ENCODE results near the gene LMAN2. TPM values are rescaled to one million over a fixed set of nuclear protein-coding genes. Genes with fewer than 3 reads are reported as not detected.

LMAN2 gene
- total RNA-seq, 4 donors from 2014 or later, result 236 to 322 (median 293) TPM

DNA sequence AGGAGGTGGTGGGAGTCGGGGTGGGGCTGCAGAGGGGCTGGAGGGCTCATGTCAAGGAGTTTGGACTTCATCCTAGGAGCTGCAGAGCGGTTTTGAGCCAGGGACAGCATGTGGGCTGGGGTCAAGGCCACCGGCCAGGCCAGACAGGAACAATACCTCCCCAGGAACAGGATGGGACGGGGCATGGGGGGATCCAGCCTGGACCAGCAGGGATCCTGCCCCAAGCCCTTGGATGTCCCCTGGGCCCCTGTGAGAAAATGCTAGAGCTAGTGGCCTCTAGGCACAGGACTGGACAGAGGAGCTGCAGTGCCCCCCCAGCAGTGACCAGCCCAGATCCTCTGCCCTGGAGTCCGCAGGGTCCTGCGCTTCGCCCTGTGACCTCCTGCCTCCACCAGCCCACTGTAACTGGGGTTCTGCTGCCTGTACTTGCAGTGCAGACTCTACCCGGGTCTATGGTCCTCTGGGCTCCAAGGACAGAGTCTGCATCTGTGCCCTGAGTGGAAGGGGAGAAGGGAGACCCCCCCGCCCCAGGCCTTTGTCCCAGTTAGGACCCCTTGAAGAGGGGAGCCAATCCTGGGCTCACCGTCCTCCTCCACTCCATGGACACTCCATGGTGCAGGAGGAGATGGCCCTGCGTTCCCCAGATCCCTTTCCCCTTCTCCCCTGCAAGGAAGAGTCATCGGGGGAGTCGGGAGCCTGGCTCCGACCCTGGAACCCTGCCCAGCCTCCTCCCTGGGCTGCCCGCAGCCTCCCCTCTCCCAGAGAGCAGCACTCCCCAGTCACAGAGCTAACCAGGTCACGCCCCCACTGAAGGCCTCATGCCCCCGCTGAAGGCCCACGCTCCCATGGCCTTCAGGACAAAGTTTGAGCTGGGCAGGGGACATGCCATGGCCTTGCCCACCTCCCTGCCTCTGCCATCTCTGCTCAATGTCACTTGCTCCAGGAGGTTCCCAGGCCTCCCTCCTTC is 36.8 kb downstream of the LMAN2 start:
- in situ Hi-C loops (cut with MboI; ENCODE audit: low pct_ligation_motif_present in 1 of 4, low pct_unique_long_range_greater_than_20kb in 1 of 4, low sequenced_read_pairs in 3 of 4), result loop anchor here in 1 of 4 donors (25.0 kb wide), 1 partner anchor 148 kb away; the partner anchor contains the start of gene DBN1
- intact Hi-C loops (cut with DNase I; ENCODE audit: low total_unique reads), result loop anchor here (2.0 to 10.0 kb wide), 2 partner anchors 78 to 140 kb away; no protein-coding TSS in a partner anchor
- Histone ChIP-seq H3K4me1 (peaks cover 20 to 31% (median 27%) of the 10 kb centered on the region in 4 donors), H3K4me3 (no peak overlapping the region), H3K36me3 (no peaks in the 10 kb centered on the region), H3K27ac (no peak overlapping the region), H3K27me3 (no peaks in the 10 kb centered on the region), H3K9me3 (no peaks in the 10 kb centered on the region)
- no peak for TF ChIP-seq CTCF (IDR thresholded peaks at IDR 0.05)
- no peak for DNase-seq
- 94 to 100% methylated on average over 3 to 18 of the region's 18 CpGs for WGBS, 2 donors (ENCODE audit: low coverage in 1 of 2)

DNA sequence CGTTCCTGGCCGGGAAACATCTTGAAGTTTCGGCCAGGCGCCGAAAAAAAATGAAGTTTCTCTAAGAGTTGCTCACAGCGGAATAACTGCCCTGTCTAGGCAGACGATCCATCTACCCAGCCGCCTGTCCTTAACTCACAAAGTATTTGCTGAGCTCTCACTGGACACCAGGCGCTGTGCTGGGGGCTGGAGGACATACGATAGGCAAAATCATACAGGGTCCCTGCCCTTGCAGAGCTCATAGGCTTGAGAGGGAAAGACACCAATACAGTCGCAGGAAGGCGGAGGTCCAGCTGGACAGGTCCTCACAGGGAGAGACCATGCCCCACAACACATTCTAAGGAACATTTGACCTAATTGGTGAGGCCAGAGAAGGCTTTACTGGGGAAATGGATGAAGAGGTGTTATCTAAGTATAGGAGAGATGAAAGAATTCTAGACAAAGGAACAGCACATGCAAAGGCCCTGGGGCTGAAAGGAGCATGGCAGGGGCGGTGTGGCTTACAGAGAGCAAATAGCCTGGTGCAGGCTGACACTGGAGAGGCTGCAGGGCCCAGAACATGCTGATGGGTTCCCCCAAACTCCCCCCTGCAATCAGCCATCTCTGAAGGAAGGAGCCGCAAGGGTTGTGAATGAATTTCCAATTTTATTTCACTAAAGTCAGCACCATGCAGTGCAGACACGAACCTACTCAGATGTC is 37.8 kb downstream of the LMAN2 start:
- intact Hi-C loops (cut with DNase I; ENCODE audit: low total_unique reads), result loop anchor here (2.0 to 10.0 kb wide), 2 partner anchors 77 to 141 kb away; no protein-coding TSS in a partner anchor
- TF ChIP-seq CTCF (IDR thresholded peaks at IDR 0.05) (no peak), EP300 (IDR thresholded peaks at IDR 0.05; ENCODE audit: low read depth) (no peak), POLR2AphosphoS5 (IDR thresholded peaks at IDR 0.05) (no peak), POLR2A (IDR thresholded peaks at IDR 0.05) (no peak)

DNA sequence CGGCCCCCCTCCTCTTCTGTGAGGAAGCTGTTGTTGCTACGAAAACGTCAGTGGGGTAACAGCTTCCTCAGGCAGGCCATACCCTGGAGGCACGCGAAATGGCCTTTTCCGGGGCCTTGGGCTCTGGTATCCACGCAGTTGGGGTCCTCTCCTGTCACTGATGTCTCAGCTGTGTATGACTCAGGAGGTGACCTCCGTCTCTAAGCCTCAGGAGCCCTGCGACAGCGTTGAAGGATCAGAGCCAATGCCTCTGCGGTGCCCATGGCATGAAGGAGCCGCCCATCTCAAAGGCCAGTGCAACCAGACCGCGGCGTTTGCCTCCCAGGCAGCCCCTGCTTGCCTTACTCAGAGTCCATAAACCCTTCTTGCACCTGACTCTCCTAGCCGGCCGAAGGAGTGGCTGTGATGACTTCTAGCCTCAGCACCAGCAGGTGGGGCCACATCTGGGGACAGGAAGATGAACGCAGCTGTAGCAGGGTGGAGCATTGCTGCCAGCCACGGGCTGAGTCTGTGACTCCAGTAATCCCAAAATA is 38.8 kb downstream of the LMAN2 start:
- peak overlapping the region in 3 of 4 donors; percentile 30 to 43 (median 39) for H3K27ac ChIP-seq

More for the DNA sequence above, 37.8 kb downstream of the LMAN2 start:
- Histone ChIP-seq H3K27me3 (no peaks in the 10 kb centered on the region), H3K4me1 (peaks cover 20 to 35% (median 27%) of the 10 kb centered on the region in 4 donors), H3K36me3 (no peaks in the 10 kb centered on the region), H3K4me3 (no peak overlapping the region), H3K9me3 (no peaks in the 10 kb centered on the region), H3K27ac (no peak overlapping the region)
- in situ Hi-C loops (cut with MboI; ENCODE audit: low pct_ligation_motif_present in 1 of 4, low pct_unique_long_range_greater_than_20kb in 1 of 4, low sequenced_read_pairs in 3 of 4), result loop anchor here in 1 of 4 donors (25.0 kb wide), 1 partner anchor 149 kb away; the partner anchor contains the start of gene DBN1
- WGBS, 2 donors (ENCODE audit: low coverage in 1 of 2), result 88 to 100% methylated on average over 2 to 15 of the region's 15 CpGs
- no peak for DNase-seq

More for the DNA sequence above, 38.8 kb downstream of the LMAN2 start:
- H3K27me3 ChIP-seq, result no peaks in the 10 kb centered on the region
- in situ Hi-C loops (cut with MboI; ENCODE audit: low pct_ligation_motif_present in 1 of 4, low pct_unique_long_range_greater_than_20kb in 1 of 4, low sequenced_read_pairs in 3 of 4), result loop anchor here in 1 of 4 donors (25.0 kb wide), 1 partner anchor 150 kb away; the partner anchor contains the start of gene DBN1
- intact Hi-C loops (cut with DNase I; ENCODE audit: low total_unique reads), result loop anchor here (10.0 kb wide), 1 partner anchor 142 kb away; no protein-coding TSS in a partner anchor
- DNase-seq, result peak; percentile 54
- H3K9me3 ChIP-seq, result no peaks in the 10 kb centered on the region
- WGBS, 2 donors (ENCODE audit: low coverage in 1 of 2), result 5 to 9% methylated on average over 4 to 18 of the region's 19 CpGs
- H3K36me3 ChIP-seq, result no peaks in the 10 kb centered on the region
- H3K4me3 ChIP-seq, result peak overlapping the region in 1 of 4 donors; percentile 76
- no peak for TF ChIP-seq EP300 (IDR thresholded peaks at IDR 0.05; ENCODE audit: low read depth)
- no peak for TF ChIP-seq POLR2AphosphoS5 (IDR thresholded peaks at IDR 0.05)
- TF ChIP-seq POLR2A (IDR thresholded peaks at IDR 0.05), result no peak
- TF ChIP-seq CTCF (IDR thresholded peaks at IDR 0.05), result no peak
- peaks cover 20 to 35% (median 27%) of the 10 kb centered on the region in 4 donors for H3K4me1 ChIP-seq

Data from transverse colon (tissue), 4 donors.